ENCODE data around the gene OXCT1.

DNA sequence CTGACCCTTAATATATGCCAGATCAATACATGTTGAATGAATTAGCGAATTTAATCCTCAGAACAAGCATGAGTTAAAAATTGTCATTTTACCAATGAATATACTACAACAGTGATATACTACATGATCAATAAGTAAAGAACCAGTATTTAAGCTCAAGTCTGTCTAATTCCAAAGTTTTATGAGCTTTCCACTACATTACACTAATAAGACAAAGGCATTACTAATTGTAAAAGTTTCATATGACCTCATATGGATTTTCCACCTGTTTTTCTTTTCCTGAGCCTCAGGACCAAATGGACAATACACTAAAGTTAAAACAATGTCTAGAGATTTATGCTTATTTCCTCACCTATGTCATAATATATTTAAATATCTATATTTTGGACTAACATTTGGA is 80.8 kb downstream of the OXCT1 start:
- TF ChIP-seq, protein P1, sequence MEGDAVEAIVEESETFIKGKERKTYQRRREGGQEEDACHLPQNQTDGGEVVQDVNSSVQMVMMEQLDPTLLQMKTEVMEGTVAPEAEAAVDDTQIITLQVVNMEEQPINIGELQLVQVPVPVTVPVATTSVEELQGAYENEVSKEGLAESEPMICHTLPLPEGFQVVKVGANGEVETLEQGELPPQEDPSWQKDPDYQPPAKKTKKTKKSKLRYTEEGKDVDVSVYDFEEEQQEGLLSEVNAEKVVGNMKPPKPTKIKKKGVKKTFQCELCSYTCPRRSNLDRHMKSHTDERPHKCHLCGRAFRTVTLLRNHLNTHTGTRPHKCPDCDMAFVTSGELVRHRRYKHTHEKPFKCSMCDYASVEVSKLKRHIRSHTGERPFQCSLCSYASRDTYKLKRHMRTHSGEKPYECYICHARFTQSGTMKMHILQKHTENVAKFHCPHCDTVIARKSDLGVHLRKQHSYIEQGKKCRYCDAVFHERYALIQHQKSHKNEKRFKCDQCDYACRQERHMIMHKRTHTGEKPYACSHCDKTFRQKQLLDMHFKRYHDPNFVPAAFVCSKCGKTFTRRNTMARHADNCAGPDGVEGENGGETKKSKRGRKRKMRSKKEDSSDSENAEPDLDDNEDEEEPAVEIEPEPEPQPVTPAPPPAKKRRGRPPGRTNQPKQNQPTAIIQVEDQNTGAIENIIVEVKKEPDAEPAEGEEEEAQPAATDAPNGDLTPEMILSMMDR (IDR thresholded peaks at IDR 0.05; ENCODE audit: low read depth, low read length) = no peak
- no peak for TF ChIP-seq POLR2A (IDR thresholded peaks at IDR 0.05; ENCODE audit: extremely low read depth, insufficient read length)
- TF ChIP-seq, protein P2, sequence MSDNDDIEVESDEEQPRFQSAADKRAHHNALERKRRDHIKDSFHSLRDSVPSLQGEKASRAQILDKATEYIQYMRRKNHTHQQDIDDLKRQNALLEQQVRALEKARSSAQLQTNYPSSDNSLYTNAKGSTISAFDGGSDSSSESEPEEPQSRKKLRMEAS (IDR thresholded peaks at IDR 0.05; ENCODE audit: low read depth, low read length) = no peak
